ENCODE measurements around the gene SLC22A12.

Gene SLC22A12

DNA sequence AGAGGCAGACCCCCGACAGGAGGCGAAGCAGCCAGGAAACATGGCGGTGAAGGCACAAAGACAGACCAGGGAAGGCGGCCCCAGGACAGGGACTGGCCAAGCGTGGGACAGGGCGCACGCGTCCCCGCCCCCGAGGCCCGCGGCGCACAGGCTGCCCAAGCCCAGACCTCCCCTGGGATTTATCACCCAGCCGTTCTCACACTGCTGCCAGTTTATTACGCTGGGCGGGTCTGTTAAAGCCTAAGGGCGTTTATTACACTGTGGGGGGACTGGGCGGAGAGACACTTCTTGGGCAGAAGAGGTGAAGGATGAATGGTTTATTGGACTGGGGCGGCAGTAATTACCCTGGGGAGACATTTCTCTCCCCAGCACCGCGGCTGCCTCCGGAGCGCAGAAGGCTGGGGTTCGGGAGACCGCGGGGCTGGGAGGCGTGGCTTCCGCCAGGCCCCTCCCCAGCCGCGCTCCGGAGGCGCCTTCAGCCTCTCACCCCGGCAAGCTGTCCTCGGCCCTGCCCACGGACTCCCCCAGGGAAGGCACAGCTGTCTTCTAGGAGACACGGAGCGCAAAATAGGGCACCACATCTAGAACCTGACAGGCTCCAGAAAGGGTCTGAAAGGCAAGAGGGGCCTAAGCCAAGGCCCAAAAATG is 47.1 kb downstream of the SLC22A12 start:
- no peak overlapping the region for H3K27ac ChIP-seq
- TF ChIP-seq, protein P1, sequence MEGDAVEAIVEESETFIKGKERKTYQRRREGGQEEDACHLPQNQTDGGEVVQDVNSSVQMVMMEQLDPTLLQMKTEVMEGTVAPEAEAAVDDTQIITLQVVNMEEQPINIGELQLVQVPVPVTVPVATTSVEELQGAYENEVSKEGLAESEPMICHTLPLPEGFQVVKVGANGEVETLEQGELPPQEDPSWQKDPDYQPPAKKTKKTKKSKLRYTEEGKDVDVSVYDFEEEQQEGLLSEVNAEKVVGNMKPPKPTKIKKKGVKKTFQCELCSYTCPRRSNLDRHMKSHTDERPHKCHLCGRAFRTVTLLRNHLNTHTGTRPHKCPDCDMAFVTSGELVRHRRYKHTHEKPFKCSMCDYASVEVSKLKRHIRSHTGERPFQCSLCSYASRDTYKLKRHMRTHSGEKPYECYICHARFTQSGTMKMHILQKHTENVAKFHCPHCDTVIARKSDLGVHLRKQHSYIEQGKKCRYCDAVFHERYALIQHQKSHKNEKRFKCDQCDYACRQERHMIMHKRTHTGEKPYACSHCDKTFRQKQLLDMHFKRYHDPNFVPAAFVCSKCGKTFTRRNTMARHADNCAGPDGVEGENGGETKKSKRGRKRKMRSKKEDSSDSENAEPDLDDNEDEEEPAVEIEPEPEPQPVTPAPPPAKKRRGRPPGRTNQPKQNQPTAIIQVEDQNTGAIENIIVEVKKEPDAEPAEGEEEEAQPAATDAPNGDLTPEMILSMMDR (IDR thresholded peaks at IDR 0.05): no peak
- H3K9ac ChIP-seq: no peak overlapping the region
- H3K9me3 ChIP-seq (ENCODE audit: control insufficient read depth, low read length): no peaks in the 10 kb centered on the region
- no peaks in the 10 kb centered on the region for H3K27me3 ChIP-seq (ENCODE audit: control insufficient read depth, insufficient read depth, low read length)
- no peak overlapping the region for H2AFZ ChIP-seq
- no peaks in the 10 kb centered on the region for H3K4me1 ChIP-seq
- no peaks in the 10 kb centered on the region for H3K36me3 ChIP-seq (ENCODE audit: control insufficient read depth, insufficient read depth, low read length)
- no peak overlapping the region for H3K4me3 ChIP-seq (ENCODE audit: low read depth, low read length)
- H3K79me2 ChIP-seq: no peaks in the 10 kb centered on the region
- no peak overlapping the region for H3K4me2 ChIP-seq (ENCODE audit: low read length)

DNA sequence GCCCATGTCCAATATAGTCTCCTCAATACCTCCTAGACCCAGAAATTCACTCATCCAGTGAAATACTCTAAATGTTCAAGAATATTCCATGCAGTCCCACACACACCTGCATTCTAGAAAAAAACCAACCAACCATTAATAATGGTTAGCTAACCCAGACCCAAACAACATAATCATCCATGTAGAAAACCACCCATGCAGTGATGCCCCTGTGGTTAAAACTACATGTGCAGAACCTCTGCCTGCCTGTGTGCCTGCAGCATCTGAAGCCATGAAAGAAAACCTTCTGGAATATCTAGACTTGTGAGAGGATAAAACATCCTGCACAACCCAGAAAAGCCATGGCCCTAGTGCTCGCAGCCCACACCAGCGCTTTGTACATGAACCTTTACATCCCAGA is 47.8 kb downstream of the SLC22A12 start:
- no peaks in the 10 kb centered on the region for H3K9me3 ChIP-seq (ENCODE audit: control insufficient read depth, low read length)
- H3K27me3 ChIP-seq (ENCODE audit: control insufficient read depth, insufficient read depth, low read length): no peaks in the 10 kb centered on the region
- H3K79me2 ChIP-seq: no peaks in the 10 kb centered on the region
- H3K9ac ChIP-seq: no peak overlapping the region
- H3K36me3 ChIP-seq (ENCODE audit: control insufficient read depth, insufficient read depth, low read length): no peaks in the 10 kb centered on the region
- no peaks in the 10 kb centered on the region for H3K4me1 ChIP-seq
- no peak overlapping the region for H3K4me3 ChIP-seq (ENCODE audit: low read depth, low read length)
- H3K27ac ChIP-seq: no peak overlapping the region
- no peak overlapping the region for H2AFZ ChIP-seq
- TF ChIP-seq, protein P1 (IDR thresholded peaks at IDR 0.05): no peak
- H3K4me2 ChIP-seq (ENCODE audit: low read length): no peak overlapping the region

- Histone ChIP-seq H3K4me3 (ENCODE audit: low read depth, low read length) (no peak overlapping the region), H3K4me1 (no peaks in the 10 kb centered on the region)
- TF ChIP-seq, protein P1 (IDR thresholded peaks at IDR 0.05): no peak
Measured at GRCh38 chr11:64639885-64640284, 48.9 kb downstream of the SLC22A12 start.

DNA sequence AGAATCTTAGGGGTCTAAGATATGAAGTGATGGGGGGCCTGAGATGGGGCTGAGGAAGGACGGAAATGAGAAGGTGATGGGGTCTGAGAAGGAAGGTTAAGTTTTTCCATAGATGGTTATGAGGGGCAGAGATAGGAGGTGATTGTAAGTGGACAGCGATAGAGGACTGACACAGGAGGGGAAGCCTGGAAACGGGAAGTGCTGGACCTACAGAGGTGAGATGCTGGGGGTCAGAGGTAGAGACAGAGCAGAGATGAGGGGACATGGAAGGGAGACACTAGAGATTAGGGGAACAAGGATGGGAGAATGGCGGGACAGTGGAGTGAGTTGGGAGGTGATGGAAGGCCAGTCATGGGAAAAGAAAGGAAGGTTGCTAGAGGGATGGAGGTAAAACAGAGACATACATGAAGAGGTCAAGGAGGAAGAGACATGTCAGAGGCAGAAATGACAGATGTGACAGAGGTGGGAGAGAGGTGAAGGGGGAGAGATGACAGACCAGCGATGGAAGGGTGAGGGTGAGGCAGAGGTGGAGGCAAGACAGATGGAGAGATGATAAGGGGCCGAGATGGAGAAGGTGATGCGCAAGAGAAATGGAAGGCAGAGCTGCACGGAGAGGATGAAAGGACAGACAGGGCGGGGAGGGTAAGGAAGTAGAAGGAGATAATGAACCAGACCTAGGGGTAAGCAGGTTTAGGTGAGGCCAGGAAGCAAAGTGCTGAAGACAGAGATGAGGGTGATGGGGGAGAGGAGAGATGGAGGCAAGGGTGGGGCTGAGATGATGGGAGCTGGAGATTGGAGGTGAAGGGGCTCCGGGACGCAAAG is 50.8 kb downstream of the SLC22A12 start:
- Histone ChIP-seq H3K4me2 (ENCODE audit: low read length) (no peak overlapping the region), H3K4me1 (no peaks in the 10 kb centered on the region), H3K27me3 (ENCODE audit: control insufficient read depth, insufficient read depth, low read length) (no peaks in the 10 kb centered on the region), H3K4me3 (ENCODE audit: low read depth, low read length) (no peak overlapping the region), H3K9ac (no peak overlapping the region), H2AFZ (no peak overlapping the region), H3K27ac (no peak overlapping the region), H3K36me3 (ENCODE audit: control insufficient read depth, insufficient read depth, low read length) (no peaks in the 10 kb centered on the region), H3K9me3 (ENCODE audit: control insufficient read depth, low read length) (no peaks in the 10 kb centered on the region), H3K79me2 (no peaks in the 10 kb centered on the region)
- TF ChIP-seq, protein P1 (IDR thresholded peaks at IDR 0.05): no peak

More at GRCh38 chr11:64639885-64640284, 48.9 kb downstream of the SLC22A12 start:
- Histone ChIP-seq H3K79me2 (no peaks in the 10 kb centered on the region), H3K36me3 (ENCODE audit: control insufficient read depth, insufficient read depth, low read length) (no peaks in the 10 kb centered on the region), H2AFZ (no peak overlapping the region), H3K9me3 (ENCODE audit: control insufficient read depth, low read length) (no peaks in the 10 kb centered on the region), H3K4me2 (ENCODE audit: low read length) (no peak overlapping the region), H3K27me3 (ENCODE audit: control insufficient read depth, insufficient read depth, low read length) (no peaks in the 10 kb centered on the region), H3K9ac (no peak overlapping the region), H3K27ac (no peak overlapping the region)

Data from parathyroid adenoma (tissue), 2 donors.